PC-9 (cell line): ENCODE results near the gene SLMAP. TPM values are rescaled to one million over a fixed set of nuclear protein-coding genes. Genes with fewer than 3 reads are reported as not detected.

Experiments used
- BruUV-seq: library from RNA; stranded (reverse); fragments of 400-500 nt; replicated peaks from 2 replicates; lab custom pipeline; 2021; lab: Mats Ljungman, UMichigan
- CTCF ChIA-PET: fragments of 300-600 bp; sonication (Branson Sonifier 250); formaldehyde crosslinking; loops from one replicate; lab custom pipeline; 2022; ENCODE audit warnings: antibody characterized with exemption; lab: Charles Lee
- POLR2A ChIA-PET: fragments of 300-600 bp; sonication (Branson Sonifier 250); formaldehyde crosslinking; loops from one replicate; lab custom pipeline; 2022; ENCODE audit warnings: antibody characterized with exemption; ENCODE audit not compliant: unreplicated experiment; lab: Charles Lee
- DNase-seq, 2 experiments: peaks; one replicate each; pipeline versions ENCODE4 v3.0.0 to v3.0.0-alpha.2; 2015 to 2022; ENCODE audit warnings: mixed read lengths in 1 of 2
- H2AFZ ChIP-seq: fragments of 200-600 bp; sonication (generic); 2 replicates; pipeline ENCODE4 v1.8.1; 2017; ENCODE audit warnings: antibody characterized with exemption
- H3F3A ChIP-seq: fragments of 200-600 bp; sonication (generic); 2 replicates; pipeline ENCODE4 v1.8.1; 2017; ENCODE audit warnings: antibody characterized with exemption, mild to moderate bottlenecking, low read depth; ENCODE audit not compliant: insufficient read depth
- H3K27ac ChIP-seq: fragments of 200-600 bp; sonication (generic); 2 replicates; pipeline ENCODE4 v1.6.1; 2016; ENCODE audit warnings: mixed run types
- H3K27me3 ChIP-seq: fragments of 200-600 bp; sonication (generic); 2 replicates; pipeline ENCODE4 v1.6.1; 2016; ENCODE audit warnings: low read depth, mixed run types; ENCODE audit not compliant: insufficient read depth
- H3K36me3 ChIP-seq: fragments of 200-600 bp; sonication (generic); 2 replicates; pipeline ENCODE4 v1.6.1; 2016; ENCODE audit warnings: low read depth, mixed run types
- H3K4me1 ChIP-seq: fragments of 200-600 bp; sonication (generic); replicated peaks from 2 replicates; pipeline ENCODE4 v1.6.1; 2016; ENCODE audit warnings: mixed run types; ENCODE audit not compliant: insufficient read depth
- H3K4me2 ChIP-seq: fragments of 200-600 bp; sonication (generic); 2 replicates; pipeline ENCODE4 v1.6.1; 2017; ENCODE audit warnings: mixed run types
- H3K4me3 ChIP-seq: fragments of 200-600 bp; sonication (generic); 2 replicates; pipeline ENCODE4 v1.6.1; 2016; ENCODE audit warnings: mixed run types
- H3K79me2 ChIP-seq: fragments of 200-600 bp; sonication (generic); 2 replicates; pipeline ENCODE4 v1.6.1; 2017; ENCODE audit warnings: low read depth, mixed run types
- H3K9me2 ChIP-seq: fragments of 200-600 bp; sonication (generic); 2 replicates; pipeline ENCODE4 v1.8.1; 2017; ENCODE audit warnings: mild to moderate bottlenecking; ENCODE audit not compliant: insufficient read depth
- H3K9me3 ChIP-seq: fragments of 200-600 bp; sonication (generic); 2 replicates; pipeline ENCODE4 v1.8.1; 2016; ENCODE audit warnings: low read depth; ENCODE audit not compliant: insufficient read depth
- H4K20me1 ChIP-seq: fragments of 200-600 bp; sonication (generic); 2 replicates; pipeline ENCODE4 v1.8.1; 2017; ENCODE audit not compliant: insufficient read depth
- EZH2 ChIP-seq: fragments of 200-600 bp; sonication (generic); IDR thresholded peaks from 2 replicates; pipeline ENCODE4 v1.8.0; 2017; ENCODE audit warnings: antibody characterized with exemption, low read depth
- intact Hi-C: fragments of 100-400 bp; cut with micrococcal nuclease; formaldehyde crosslinking; loops from one replicate; pipeline ENCODE4 v1.10.0; 2022; ENCODE audit not compliant: unreplicated experiment
- total RNA-seq: library from RNA; stranded (reverse); gene quantifications from 2 replicates; pipeline ENCODE4 v1.2.3, GENCODE V29; 2021
- TF ChIP-seq, protein P1 (sequence below): fragments of 200-600 bp; sonication (generic); conservative IDR thresholded peaks from 2 replicates; pipeline ENCODE4 v1.6.1; 2017; ENCODE audit warnings: mixed run types, antibody characterized with exemption, mild to moderate bottlenecking, moderate library complexity

Gene SLMAP
- total RNA-seq, 1 experiment from 2014 or later = 119 TPM

DNA sequence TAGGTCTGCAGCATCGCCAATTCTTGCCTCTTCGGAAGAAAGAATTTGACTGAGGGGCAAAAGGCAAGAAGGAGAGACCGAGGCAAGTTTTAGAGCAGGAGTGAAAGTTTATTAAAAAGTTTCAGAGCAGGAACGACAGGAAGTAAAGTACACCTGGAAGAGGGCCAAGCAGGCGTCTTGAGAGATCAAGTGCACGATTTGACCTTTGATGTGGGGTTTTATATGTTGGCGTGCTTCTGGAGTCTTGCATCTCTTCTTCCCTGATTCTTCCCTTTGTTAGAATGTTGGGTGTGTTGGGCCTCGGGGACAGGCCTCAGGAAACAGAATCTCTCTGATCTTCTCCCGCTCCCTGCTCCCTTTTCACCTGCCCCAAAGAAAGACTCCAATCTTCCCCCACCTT is 211.5 kb downstream of the SLMAP start:
- no peaks in the 10 kb centered on the region for H3K36me3 ChIP-seq
- no peak for DNase-seq
- H3K27me3 ChIP-seq = no peaks in the 10 kb centered on the region
- no peak overlapping the region for H2AFZ ChIP-seq
- intact Hi-C loops = no loop called here
- CTCF ChIA-PET = no interaction called here
- peaks cover 15% of the 10 kb centered on the region for H3K79me2 ChIP-seq
- no TSS peak for BruUV-seq
- H3K9me3 ChIP-seq = no peaks in the 10 kb centered on the region
- H3F3A ChIP-seq = peaks cover 34% of the 10 kb centered on the region
- H3K27ac ChIP-seq = no peak overlapping the region
- H3K9me2 ChIP-seq = no peaks in the 10 kb centered on the region
- TF ChIP-seq, protein P1, sequence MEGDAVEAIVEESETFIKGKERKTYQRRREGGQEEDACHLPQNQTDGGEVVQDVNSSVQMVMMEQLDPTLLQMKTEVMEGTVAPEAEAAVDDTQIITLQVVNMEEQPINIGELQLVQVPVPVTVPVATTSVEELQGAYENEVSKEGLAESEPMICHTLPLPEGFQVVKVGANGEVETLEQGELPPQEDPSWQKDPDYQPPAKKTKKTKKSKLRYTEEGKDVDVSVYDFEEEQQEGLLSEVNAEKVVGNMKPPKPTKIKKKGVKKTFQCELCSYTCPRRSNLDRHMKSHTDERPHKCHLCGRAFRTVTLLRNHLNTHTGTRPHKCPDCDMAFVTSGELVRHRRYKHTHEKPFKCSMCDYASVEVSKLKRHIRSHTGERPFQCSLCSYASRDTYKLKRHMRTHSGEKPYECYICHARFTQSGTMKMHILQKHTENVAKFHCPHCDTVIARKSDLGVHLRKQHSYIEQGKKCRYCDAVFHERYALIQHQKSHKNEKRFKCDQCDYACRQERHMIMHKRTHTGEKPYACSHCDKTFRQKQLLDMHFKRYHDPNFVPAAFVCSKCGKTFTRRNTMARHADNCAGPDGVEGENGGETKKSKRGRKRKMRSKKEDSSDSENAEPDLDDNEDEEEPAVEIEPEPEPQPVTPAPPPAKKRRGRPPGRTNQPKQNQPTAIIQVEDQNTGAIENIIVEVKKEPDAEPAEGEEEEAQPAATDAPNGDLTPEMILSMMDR = no peak
- TF ChIP-seq EZH2 = no peak
- POLR2A ChIA-PET = no interaction called here
- H3K4me2 ChIP-seq = no peak overlapping the region
- no peaks in the 10 kb centered on the region for H4K20me1 ChIP-seq
- H3K4me1 ChIP-seq = peaks cover 42% of the 10 kb centered on the region
- H3K4me3 ChIP-seq = no peak overlapping the region

DNA sequence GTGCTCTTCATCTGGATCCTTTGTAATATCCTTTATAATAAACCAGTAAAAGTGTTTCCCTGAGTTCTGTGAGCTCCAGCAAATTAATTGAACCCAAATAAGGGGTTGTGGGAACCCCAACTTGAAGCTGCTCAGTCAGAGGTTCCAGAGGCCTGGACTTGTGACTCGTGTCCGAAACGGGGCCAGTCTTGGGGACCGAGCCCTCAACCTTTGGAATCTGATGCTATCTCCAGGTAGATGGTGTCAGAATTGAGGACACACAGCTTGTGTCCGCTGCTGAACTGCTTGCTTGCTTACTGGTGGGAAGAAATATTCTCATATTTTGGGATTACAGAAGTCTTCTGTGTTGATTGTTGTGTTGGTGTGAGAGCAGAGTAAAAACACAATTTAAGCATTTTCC is 212.4 kb downstream of the SLMAP start:
- Histone ChIP-seq H3K4me1 (peaks cover 51% of the 10 kb centered on the region), H3K36me3 (no peaks in the 10 kb centered on the region), H4K20me1 (no peaks in the 10 kb centered on the region), H3K27me3 (no peaks in the 10 kb centered on the region), H3K27ac (peak overlapping the region; percentile 30; the same call in 1 of the 2 replicates), H3K4me2 (no peak overlapping the region), H2AFZ (no peak overlapping the region), H3K4me3 (no peak overlapping the region), H3K9me3 (no peaks in the 10 kb centered on the region), H3F3A (peaks cover 43% of the 10 kb centered on the region), H3K79me2 (peaks cover 15% of the 10 kb centered on the region), H3K9me2 (no peaks in the 10 kb centered on the region)
- DNase-seq = no peak
- ChIA-PET CTCF (interaction anchor here (0.6 kb wide), 1 partner anchor 15 kb away, joined by 5 read pairs; no protein-coding TSS in a partner anchor), POLR2A (interaction anchor here (0.6 to 0.7 kb wide), 4 partner anchors 32 to 1344 kb away, joined by 3 to 14 read pairs (median 9); no protein-coding TSS in a partner anchor)
- TF ChIP-seq EZH2 = no peak
- TF ChIP-seq, protein P1 = no peak
- no TSS peak for BruUV-seq
- intact Hi-C loops = no loop called here

DNA sequence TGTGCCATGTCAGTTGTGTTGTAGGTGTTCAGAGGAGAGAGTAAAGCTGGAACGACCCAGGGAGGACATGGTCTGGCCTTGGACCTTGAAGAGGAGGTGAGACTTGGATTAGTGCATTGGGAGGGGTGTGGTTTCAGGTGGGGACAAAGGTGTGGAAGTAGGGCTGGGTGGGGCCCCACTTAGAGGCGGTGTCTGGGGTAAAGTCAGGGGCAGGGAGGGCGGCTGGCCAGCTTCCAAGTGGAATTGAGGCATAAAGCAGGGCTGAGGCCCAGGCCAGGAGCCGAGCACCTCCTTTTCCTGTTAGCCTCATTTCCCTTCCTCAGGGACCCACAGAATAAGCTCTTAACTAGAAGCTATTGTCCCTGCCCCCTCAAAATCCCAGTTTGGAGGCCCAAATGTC is 215.9 kb downstream of the SLMAP start:
- DNase-seq = peak; percentile 55 to 90
- H3K79me2 ChIP-seq = peaks cover 15% of the 10 kb centered on the region
- no peak overlapping the region; the same call in 1 of the 2 replicates for H2AFZ ChIP-seq
- peaks cover 70% of the 10 kb centered on the region for H3F3A ChIP-seq
- no peaks in the 10 kb centered on the region for H3K9me3 ChIP-seq
- H3K27ac ChIP-seq = peak overlapping the region; percentile 100
- ChIA-PET POLR2A (interaction anchor here (0.5 to 2.5 kb wide), 6 partner anchors 26 to 100 kb away, joined by 3 to 15 read pairs (median 4); no protein-coding TSS in a partner anchor), CTCF (interaction anchor here (0.5 to 0.7 kb wide), 3 partner anchors 33 to 89 kb away, joined by 3 to 4 read pairs (median 3); no protein-coding TSS in a partner anchor)
- H3K4me1 ChIP-seq = peaks cover 86% of the 10 kb centered on the region
- intact Hi-C loops = loop anchor here (1.0 to 10.0 kb wide), 5 partner anchors 28 to 217 kb away; partner anchors contain the start of gene SLMAP
- no peaks in the 10 kb centered on the region for H3K27me3 ChIP-seq
- H3K36me3 ChIP-seq = no peaks in the 10 kb centered on the region
- BruUV-seq = no TSS peak
- no peak for TF ChIP-seq EZH2
- TF ChIP-seq, protein P1 = no peak
- H3K4me3 ChIP-seq = peak overlapping the region; percentile 54
- no peaks in the 10 kb centered on the region for H4K20me1 ChIP-seq
- peak overlapping the region; percentile 93 for H3K4me2 ChIP-seq
- H3K9me2 ChIP-seq = no peaks in the 10 kb centered on the region
